HG02623 (cell line): ENCODE measurements around the gene NAV1.
"Not testable (repeated sequence)": the region's sequence is repeated elsewhere in the genome, so short reads cannot be mapped to it uniquely, and the experiment has no call there.

Experiments used
- ATAC-seq: cut with Tn5 transposase; IDR thresholded peaks from one replicate; pipeline ENCODE4 v1.9.1; 2021; ENCODE audit warnings: moderate library complexity; ENCODE audit not compliant: unreplicated experiment

The NAV1 gene, protein sequence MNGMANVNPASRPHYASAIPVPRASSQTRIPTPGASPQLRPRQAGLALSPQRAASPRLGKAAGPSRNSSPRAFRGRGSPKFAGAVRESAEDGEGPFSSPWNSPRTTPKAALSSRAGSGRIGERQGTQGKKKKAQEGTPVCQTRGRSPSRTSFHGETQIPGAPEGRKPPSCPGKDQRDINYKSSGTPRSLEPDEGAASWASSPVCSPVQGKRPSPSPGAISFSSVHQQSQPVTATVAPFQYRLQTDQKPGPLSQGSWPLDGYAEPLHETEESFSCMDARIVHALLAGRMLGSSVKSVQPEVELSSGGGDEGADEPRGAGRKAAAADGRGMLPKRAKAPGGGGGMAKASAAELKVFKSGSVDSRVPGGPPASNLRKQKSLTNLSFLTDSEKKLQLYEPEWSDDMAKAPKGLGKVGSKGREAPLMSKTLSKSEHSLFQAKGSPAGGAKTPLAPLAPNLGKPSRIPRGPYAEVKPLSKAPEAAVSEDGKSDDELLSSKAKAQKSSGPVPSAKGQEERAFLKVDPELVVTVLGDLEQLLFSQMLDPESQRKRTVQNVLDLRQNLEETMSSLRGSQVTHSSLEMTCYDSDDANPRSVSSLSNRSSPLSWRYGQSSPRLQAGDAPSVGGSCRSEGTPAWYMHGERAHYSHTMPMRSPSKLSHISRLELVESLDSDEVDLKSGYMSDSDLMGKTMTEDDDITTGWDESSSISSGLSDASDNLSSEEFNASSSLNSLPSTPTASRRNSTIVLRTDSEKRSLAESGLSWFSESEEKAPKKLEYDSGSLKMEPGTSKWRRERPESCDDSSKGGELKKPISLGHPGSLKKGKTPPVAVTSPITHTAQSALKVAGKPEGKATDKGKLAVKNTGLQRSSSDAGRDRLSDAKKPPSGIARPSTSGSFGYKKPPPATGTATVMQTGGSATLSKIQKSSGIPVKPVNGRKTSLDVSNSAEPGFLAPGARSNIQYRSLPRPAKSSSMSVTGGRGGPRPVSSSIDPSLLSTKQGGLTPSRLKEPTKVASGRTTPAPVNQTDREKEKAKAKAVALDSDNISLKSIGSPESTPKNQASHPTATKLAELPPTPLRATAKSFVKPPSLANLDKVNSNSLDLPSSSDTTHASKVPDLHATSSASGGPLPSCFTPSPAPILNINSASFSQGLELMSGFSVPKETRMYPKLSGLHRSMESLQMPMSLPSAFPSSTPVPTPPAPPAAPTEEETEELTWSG (N-terminal part only)

GRCh38 chr1:201538612-201539551, at the start of gene NAV1:
Gene NAV1 (plus strand): TSS chr1:201539127. CDS start chr1:201622885, 83,758 bp downstream.
- ATAC-seq, result no peak

GRCh38 chr1:201489643-201490261, 49.2 kb upstream of the NAV1 start:
- ATAC-seq, result no peak

DNA sequence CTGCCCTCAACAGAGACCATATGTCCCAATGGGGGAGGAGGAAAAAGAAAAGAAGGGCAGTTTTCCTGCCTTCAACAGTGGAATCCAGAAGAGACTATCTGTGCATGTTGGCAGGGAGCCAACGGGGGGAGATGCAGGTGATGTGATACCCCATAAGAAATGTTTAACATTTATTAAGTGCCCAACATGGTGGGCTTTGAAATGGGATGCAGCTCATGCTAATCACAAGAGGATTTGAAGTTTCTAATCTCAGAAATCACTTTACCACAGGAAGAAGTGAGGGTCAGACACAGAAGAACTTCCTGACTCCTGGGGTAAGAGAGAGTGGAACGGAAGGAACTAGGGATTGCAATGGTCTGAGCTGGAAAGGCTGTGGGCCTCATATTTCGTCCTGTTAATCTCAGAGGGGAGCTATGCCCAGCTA, 48.2 kb upstream of the NAV1 start:
- no peak for ATAC-seq

DNA sequence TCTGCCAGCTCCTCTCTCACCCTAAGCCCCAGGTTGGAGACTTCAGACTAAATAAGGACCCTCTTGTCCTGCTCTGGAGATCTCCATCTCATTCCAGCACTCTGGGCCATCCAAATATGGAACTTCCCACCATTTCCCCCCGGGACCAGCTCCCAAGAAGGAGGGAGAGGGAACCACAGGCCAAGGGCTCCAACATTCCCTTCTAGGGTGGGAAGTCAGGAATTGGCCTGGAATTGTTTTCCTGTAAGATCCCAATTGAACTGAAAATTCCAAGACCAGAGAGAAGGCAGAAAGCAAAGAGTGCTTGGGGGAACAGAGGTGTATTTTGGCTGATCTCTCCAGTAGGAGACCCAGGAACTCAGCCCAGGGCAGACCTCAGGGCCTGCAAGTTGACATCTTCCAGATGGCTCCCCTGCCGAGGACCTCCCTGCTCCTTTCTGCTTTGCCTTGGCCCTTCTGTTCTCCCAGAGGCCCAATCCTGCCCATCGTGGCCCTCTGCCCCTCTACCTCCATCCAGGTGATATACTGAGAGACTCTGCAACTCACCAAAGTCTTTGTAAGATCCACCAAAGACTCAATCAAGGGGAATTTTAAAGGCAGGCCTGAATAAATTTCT, 46.9 kb upstream of the NAV1 start:
- ATAC-seq, result no peak

GRCh38 chr1:201493026-201493656, 45.8 kb upstream of the NAV1 start:
- ATAC-seq, result not testable (repeated sequence)

- no peak for ATAC-seq
Observed at GRCh38 chr1:201493757-201494617, 44.9 kb upstream of the NAV1 start.

GRCh38 chr1:201495551-201496295, 43.2 kb upstream of the NAV1 start:
- ATAC-seq, result no peak

- no peak for ATAC-seq
Observed at GRCh38 chr1:201496296-201496690, 42.6 kb upstream of the NAV1 start.

GRCh38 chr1:201497935-201498509, 40.9 kb upstream of the NAV1 start:
- ATAC-seq, result no peak

DNA sequence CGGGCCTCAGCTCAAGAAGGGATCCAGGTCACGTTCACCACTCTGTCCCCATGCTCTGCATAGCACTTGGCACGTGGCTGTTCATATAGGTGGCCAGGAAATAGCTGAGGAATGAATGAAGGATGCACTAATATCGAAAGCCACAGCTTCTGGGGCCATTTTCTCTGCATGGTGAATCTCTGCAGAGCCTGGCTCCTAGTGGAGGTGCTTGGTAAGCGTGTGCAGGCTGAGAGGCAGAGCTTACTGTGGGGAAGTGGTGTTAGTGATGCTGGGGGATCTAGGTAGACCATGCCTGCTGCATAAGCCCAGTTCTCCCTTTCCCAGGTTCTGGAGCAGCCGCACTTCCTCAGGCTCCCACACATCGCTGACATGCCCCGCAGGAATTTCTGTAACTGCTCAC, 40.3 kb upstream of the NAV1 start:
- no peak for ATAC-seq

DNA sequence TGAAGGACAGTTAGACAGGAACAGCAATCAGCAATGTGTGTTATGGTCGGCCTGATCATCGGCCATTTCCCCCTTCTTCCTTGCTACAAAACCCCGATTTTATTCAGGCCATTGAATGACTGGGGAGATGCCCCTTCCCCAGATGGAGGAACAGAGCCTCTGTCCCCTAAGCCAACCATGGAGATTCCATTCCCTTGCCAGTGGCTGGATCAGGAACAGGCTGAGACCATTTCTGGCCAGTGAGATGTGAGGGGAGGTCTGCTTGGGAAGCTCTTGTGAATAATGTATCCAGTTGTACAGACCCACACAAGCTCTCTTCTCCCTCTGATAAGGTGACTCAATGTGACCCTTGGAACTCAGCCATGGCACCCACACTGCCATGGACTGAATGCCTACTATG, 39.7 kb upstream of the NAV1 start:
- no peak for ATAC-seq

DNA sequence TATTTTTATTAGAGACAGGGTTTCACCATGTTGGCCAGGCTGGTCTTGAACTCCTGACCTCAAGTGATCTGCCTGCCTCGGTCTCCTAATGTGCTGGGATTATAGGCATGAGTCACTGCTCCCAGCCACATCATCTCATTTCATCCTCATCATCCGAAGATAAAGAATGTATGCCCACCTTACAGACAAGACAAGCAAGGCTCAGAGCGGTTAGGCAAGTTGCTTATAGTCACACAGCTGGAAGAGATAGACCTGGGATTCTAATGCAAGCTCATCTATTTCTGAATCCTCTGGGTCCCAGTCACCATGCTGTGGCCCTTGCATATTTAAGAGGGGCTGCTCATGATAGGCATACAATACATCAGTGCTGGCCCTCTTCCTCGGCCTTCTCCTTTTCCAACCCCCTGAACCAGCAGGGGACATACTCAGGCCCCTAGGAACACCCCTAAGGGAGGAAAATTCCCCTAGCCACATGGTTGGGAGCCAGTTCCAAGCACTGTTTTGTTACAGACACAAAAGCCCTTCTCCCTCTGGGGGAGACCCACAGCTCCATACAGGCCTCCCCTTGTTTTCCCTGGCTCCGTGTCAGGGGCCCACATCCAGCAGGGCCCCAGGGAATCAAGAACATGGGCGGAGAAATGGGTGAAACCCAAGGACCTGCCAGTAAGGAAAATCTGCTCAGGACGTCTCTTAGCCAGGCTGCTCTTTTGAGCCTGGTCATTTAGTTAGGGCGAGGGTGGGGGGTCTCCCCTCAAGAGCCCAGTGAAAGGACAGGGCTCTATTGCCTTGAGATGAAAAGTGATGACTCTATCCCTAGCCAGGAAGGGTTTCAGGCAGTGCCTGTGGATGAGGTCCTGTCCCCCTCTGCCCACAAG, 38.9 kb upstream of the NAV1 start:
- no peak for ATAC-seq

GRCh38 chr1:201500670-201501120, 38.2 kb upstream of the NAV1 start:
- ATAC-seq, result no peak

DNA sequence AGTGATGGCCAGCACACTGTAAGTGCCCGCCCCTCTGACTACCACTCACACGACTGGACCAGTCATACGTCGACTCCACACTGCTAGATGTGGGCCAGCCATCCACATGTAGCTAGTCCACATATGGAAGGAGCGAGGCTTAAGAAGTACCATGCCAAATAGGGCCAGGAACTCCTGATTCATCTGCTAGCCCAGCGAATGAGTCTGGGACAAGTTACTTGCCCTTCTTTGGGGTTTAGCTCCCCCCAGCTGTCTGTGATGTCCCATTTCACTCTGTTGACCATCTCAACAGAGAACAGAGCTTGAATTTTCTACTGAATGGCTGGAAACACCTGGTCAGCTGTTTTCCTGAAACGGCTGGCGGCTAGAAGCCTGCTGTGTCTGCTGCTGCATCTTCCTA, 37.8 kb upstream of the NAV1 start:
- ATAC-seq, result no peak

DNA sequence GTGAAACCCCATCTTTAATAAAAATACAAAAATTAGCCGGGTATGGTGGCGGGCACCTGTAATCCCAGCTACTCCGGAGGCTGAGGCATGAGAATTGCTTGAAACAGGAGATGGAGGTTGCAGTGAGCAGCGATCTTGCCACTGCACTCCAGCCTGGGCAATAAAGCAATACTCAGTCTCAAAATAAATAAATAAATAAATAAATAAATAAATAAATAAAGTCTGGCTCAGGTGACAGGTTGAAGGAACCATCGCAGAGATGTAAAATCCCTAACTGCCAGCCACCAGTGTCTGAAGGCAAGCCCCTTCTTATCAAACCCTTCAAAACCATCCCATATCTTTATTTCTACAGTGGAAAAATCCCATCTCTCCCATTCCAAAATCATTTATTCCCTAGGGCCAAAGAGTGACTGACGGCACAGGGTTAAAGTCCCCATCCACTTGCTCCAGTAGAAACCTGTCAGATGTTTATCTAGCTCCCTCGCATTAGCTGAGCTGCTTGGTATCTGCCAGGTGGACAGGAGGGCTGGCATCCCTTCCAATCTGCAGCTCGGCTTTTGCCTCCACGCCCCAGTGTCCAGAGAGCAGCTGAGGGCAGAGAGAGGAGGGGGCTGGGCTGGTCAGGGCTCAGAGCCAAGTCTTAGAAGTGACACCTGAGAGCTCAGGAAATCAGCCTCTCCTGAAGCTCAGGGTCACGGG, 37.0 kb upstream of the NAV1 start:
- ATAC-seq, result no peak
